HepG2 (cell line): ENCODE results near the gene CSNK2B. TPM values are rescaled to one million over a fixed set of nuclear protein-coding genes. Genes with fewer than 3 reads are reported as not detected.

Experiments
- ADNP ChIP-seq: sonication (generic); formaldehyde crosslinking; IDR thresholded peaks from 2 replicates; pipeline ENCODE4 v1.4.0; 2020; ENCODE audit warnings: missing genetic modification reagents
- HBP1 ChIP-seq: IDR thresholded peaks from 2 replicates; pipeline ENCODE4 v1.6.1; 2016; ENCODE audit warnings: low read depth, control low read depth
- HDAC1 ChIP-seq: sonication (generic); formaldehyde crosslinking; IDR thresholded peaks from 2 replicates; pipeline ENCODE4 v1.5.1; 2020; ENCODE audit warnings: mild to moderate bottlenecking, missing genetic modification reagents
- MAF1 ChIP-seq: sonication (generic); formaldehyde crosslinking; IDR thresholded peaks from 2 replicates; pipeline ENCODE4 v1.5.0; 2020; ENCODE audit warnings: missing genetic modification reagents, borderline replicate concordance
- MBNL3 ChIP-seq: fragments of 250-450 bp; sonication (Bioruptor Pico); conservative IDR thresholded peaks from 2 replicates; pipeline ENCODE4 v1.8.0; 2022; ENCODE audit warnings: mild to moderate bottlenecking, inconsistent platforms
- MED8 ChIP-seq: sonication (generic); formaldehyde crosslinking; IDR thresholded peaks from 2 replicates; pipeline ENCODE4 v1.8.1; 2023; ENCODE audit warnings: mild to moderate bottlenecking, missing genetic modification reagents; ENCODE audit not compliant: insufficient replicate concordance
- MLXIP ChIP-seq: sonication (generic); formaldehyde crosslinking; IDR thresholded peaks from 2 replicates; pipeline ENCODE4 v1.9.0; 2021; ENCODE audit warnings: missing genetic modification reagents, borderline replicate concordance
- NFYB ChIP-seq: sonication (generic); formaldehyde crosslinking; IDR thresholded peaks from 2 replicates; pipeline ENCODE4 v1.4.0; 2020; ENCODE audit warnings: missing genetic modification reagents
- NR2C2 ChIP-seq: sonication (generic); formaldehyde crosslinking; IDR thresholded peaks from 2 replicates; pipeline ENCODE4 v1.4.0; 2020; ENCODE audit warnings: missing genetic modification reagents, mild to moderate bottlenecking, moderate library complexity, borderline replicate concordance
- NR2F1 ChIP-seq, 2 experiments: fragments of 450-650 bp in 1 of 2; formaldehyde crosslinking in 1 of 2; IDR thresholded peaks; 2 replicates each; pipeline versions ENCODE4 v1.5.0 to v1.6.1; 2016 to 2020; ENCODE audit warnings: mild to moderate bottlenecking in 1 of 2, missing compliant biosample characterization in 1 of 2, missing genetic modification reagents in 1 of 2, moderate library complexity in 1 of 2
- RFX5 ChIP-seq: IDR thresholded peaks from 2 replicates; pipeline ENCODE4 v1.6.1; 2011; ENCODE audit warnings: low read depth, low read length, improper control_type of control experiment
- WIZ ChIP-seq: sonication (generic); formaldehyde crosslinking; IDR thresholded peaks from 2 replicates; pipeline ENCODE4 v1.5.1; 2020; ENCODE audit warnings: mild to moderate bottlenecking, missing genetic modification reagents
- ZC3H13 ChIP-seq: sonication (generic); formaldehyde crosslinking; IDR thresholded peaks from 2 replicates; pipeline ENCODE4 v1.8.1; 2023; ENCODE audit warnings: mild to moderate bottlenecking, missing genetic modification reagents, moderate library complexity
- ZFP62 ChIP-seq: sonication (generic); formaldehyde crosslinking; IDR thresholded peaks from 2 replicates; pipeline ENCODE4 v1.4.0; 2020; ENCODE audit warnings: missing genetic modification reagents
- ZNF160 ChIP-seq: sonication (generic); formaldehyde crosslinking; IDR thresholded peaks from 2 replicates; pipeline ENCODE4 v1.8.0; 2022; ENCODE audit warnings: mild to moderate bottlenecking, inconsistent platforms, missing genetic modification reagents
- ZNF235 ChIP-seq: sonication (generic); formaldehyde crosslinking; IDR thresholded peaks from 2 replicates; pipeline ENCODE4 v1.8.1; 2023; ENCODE audit warnings: mild to moderate bottlenecking, missing genetic modification reagents, borderline replicate concordance
- ZNF501 ChIP-seq: sonication (generic); formaldehyde crosslinking; IDR thresholded peaks from 2 replicates; pipeline ENCODE4 v1.5.1; 2020; ENCODE audit warnings: mild to moderate bottlenecking, moderate library complexity, missing genetic modification reagents
- ZNF619 ChIP-seq: sonication (generic); formaldehyde crosslinking; IDR thresholded peaks from 2 replicates; pipeline ENCODE4 v1.4.0; 2020; ENCODE audit warnings: mild to moderate bottlenecking, missing genetic modification reagents
- ZNF792 ChIP-seq: IDR thresholded peaks from 2 replicates; pipeline ENCODE4 v1.6.1; 2016
- polyA plus RNA-seq, 8 experiments: library from polyadenylated mRNA; depleted of rRNA in 3 of 8; stranded (reverse) in 7 of 8; unstranded in 1 of 8; fragments of >200 nt; fragmentation: Illumina TruSeq in 4 of 8; extraction: Trizol in 4 of 8; gene quantifications; 2 replicates each; pipeline versions ENCODE4 v1.2.1 to v1.2.3, GENCODE V29; 2011 to 2016; ENCODE audit warnings: low read depth in 4 of 8, missing spikeins in 1 of 8, mixed read lengths in 1 of 8; ENCODE audit not compliant: insufficient read depth in 1 of 8
- total RNA-seq, 5 experiments: library from RNA; depleted of rRNA; stranded (reverse); fragments of >200 nt; fragmentation: Illumina TruSeq; extraction: Trizol; gene quantifications; 2 replicates each; pipeline ENCODE4 v1.2.3, GENCODE V29; 2016; ENCODE audit warnings: low read depth in 1 of 5
- TF ChIP-seq, protein P1 (sequence below): sonication (generic); formaldehyde crosslinking; IDR thresholded peaks from 2 replicates; pipeline ENCODE4 v1.4.0; 2020; ENCODE audit warnings: missing genetic modification reagents
- TF ChIP-seq, protein P2 (sequence below): sonication (generic); formaldehyde crosslinking; IDR thresholded peaks from 2 replicates; pipeline ENCODE4 v1.8.0; 2022; ENCODE audit warnings: missing genetic modification reagents, low read depth, mild to moderate bottlenecking, borderline replicate concordance
- TF ChIP-seq, protein P3 (sequence below): sonication (generic); formaldehyde crosslinking; IDR thresholded peaks from 2 replicates; pipeline ENCODE4 v1.9.0; 2021; ENCODE audit warnings: missing genetic modification reagents, borderline replicate concordance

The CSNK2B gene
- total and polyA plus RNA-seq, 2 of the 13 experiments (the other 11 are each of a cell fraction or from before 2014, with no cell fraction given) = 111 to 296 TPM

DNA sequence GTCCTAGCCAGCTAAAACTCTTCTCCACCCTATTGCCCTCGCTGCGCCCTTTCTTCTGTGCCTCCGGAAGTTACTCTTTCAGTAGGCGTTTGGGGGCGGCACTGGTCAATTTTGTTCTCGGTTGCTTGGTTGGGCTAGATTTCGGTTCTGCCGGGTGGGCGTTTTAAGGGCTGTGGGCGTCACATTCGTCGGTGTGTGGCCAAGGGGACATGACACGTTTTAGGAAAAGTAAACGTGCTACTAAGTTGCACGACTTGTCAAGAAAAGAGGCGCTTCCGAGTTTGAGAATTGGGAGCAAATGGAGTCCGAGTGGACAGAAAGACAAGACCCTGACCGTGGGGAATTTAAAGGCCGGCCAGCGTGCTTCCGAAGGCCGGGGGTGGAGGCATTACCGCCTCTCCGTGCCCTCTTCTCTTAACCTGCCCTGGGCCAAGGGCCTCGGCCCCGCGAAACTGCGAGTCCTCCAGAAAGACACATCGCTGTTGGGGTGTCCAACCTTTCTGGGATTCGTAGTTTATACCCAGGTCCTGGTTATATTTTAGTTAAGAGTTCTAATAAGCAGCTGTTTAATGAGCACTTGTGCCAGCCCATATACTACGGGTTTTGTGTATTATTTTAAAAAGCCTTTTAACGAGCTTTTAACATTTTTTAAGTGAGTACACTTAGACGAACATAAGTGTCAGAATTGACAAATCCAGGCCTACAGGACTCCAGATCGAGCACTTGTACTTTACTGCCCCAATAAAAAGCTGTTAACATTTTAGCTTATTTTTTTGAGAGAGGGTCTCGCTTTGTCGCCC lies 12.8 kb upstream of the CSNK2B start (continued):
- TF ChIP-seq ZNF235 (CRISPR knock-in tag) (0 out of 2 replicates have a peak, but pooled peaks have one; percentile 87), MED8 (CRISPR knock-in tag) (peak; percentile 81), RFX5 (no peak; the same call in 1 of the 2 replicates), MLXIP (CRISPR knock-in tag) (0 out of 2 replicates have a peak, but pooled peaks have one; percentile 40), MAF1 (CRISPR knock-in tag) (no peak), ZFP62 (CRISPR knock-in tag) (no peak), WIZ (CRISPR knock-in tag) (no peak), MBNL3 (no peak), HBP1 (peak; percentile 16; the same call in 1 of the 2 replicates), ZNF792 (CRISPR knock-in tag) (peak; percentile 40; the same call in 1 of the 2 replicates), ZNF160 (CRISPR knock-in tag) (no peak; the same call in 1 of the 2 replicates), ADNP (no peak), HDAC1 (CRISPR knock-in tag) (peak; percentile 13), NR2F1 (CRISPR knock-in tag; IDR thresholded peaks at IDR 0.05) (peak in 1 of 2 experiments; percentile 16; a peak in 1 of 4 replicates), ZNF501 (CRISPR knock-in tag) (peak; percentile 57), ZC3H13 (CRISPR knock-in tag) (no peak; the same call in 1 of the 2 replicates), NFYB (CRISPR knock-in tag) (0 out of 2 replicates have a peak, but pooled peaks have one; percentile 4), ZNF619 (no peak), NR2C2 (CRISPR knock-in tag) (peak; percentile 76; the same call in 1 of the 2 replicates)
- TF ChIP-seq, protein P1, sequence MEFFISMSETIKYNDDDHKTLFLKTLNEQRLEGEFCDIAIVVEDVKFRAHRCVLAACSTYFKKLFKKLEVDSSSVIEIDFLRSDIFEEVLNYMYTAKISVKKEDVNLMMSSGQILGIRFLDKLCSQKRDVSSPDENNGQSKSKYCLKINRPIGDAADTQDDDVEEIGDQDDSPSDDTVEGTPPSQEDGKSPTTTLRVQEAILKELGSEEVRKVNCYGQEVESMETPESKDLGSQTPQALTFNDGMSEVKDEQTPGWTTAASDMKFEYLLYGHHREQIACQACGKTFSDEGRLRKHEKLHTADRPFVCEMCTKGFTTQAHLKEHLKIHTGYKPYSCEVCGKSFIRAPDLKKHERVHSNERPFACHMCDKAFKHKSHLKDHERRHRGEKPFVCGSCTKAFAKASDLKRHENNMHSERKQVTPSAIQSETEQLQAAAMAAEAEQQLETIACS = no peak; the same call in 1 of the 2 replicates
- TF ChIP-seq, protein P2, sequence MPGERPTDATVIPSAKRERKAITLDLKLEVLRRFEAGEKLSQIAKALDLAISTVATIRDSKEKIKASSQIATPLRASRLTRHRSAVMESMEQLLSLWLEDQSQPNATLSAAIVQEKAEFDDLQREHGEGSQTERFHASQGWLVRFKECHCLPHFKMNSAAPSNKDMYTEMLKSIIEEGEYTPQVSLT (CRISPR knock-in tag) = 0 out of 2 replicates have a peak, but pooled peaks have one; percentile 15
- TF ChIP-seq, protein P3, sequence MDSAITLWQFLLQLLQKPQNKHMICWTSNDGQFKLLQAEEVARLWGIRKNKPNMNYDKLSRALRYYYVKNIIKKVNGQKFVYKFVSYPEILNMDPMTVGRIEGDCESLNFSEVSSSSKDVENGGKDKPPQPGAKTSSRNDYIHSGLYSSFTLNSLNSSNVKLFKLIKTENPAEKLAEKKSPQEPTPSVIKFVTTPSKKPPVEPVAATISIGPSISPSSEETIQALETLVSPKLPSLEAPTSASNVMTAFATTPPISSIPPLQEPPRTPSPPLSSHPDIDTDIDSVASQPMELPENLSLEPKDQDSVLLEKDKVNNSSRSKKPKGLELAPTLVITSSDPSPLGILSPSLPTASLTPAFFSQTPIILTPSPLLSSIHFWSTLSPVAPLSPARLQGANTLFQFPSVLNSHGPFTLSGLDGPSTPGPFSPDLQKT (CRISPR knock-in tag) = no peak
